ENCODE measurements around the gene HMCN1. TPM values are rescaled to one million over a fixed set of nuclear protein-coding genes. Genes with fewer than 3 reads are reported as not detected.

The HMCN1 gene
- total RNA-seq, 4 donors from 2014 or later: 9.2 to 15.1 (median 13.8) TPM

DNA sequence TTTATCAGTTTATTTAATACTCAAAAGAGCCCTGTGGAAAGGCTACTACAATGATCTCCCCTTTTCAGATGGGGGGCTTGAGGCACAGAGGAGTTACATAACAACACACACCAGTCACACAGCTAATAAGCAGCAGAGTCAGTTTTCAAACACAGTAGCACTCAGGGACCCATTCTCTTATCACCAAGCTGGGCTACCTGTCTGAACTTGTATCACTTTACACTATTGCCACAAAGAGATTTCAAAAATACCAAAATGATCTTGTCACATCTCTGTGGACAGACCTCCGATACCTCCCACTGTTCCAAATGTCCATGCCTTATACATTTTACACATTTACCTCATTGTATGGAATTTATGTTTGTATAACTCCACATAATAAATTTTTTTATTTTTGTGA, 506.2 kb downstream of the HMCN1 start:
- no peak for TF ChIP-seq CTCF (IDR thresholded peaks at IDR 0.05; ENCODE audit: low read depth)
